Pancreas (tissue), 10 donors: ENCODE results near the gene GH1. TPM values are rescaled to one million over a fixed set of nuclear protein-coding genes. Genes with fewer than 3 reads are reported as not detected.

ENCODE experiments used
- ATAC-seq, 4 donors: fragments of 200-7000 bp; cut with Tn5 transposase; one replicate each; pipeline versions ENCODE4 v1.8.0 to v1.9.1; 2020; ENCODE audit warnings: mild to moderate bottlenecking in 4 of 4, moderate library complexity in 4 of 4
- DNase-seq, 6 donors: peaks; one replicate each; pipeline ENCODE4 v3.0.0-alpha.2; 2020
- FAIRE-seq: peaks from 2 replicates; lab custom pipeline; 2012; peaks lifted over from hg19 to GRCh38; lab: Jason Lieb, UNC
- H3K27ac ChIP-seq, 4 donors: fragments of 200-600 bp; sonication (generic); 1 replicate in 3 of 4; 2 replicates in 1 of 4; pipeline versions ENCODE4 v1.5.0 to v1.8.0; 2020
- H3K27me3 ChIP-seq, 4 donors: fragments of 200-600 bp; one replicate each; pipeline ENCODE4 v1.8.0; 2021
- H3K36me3 ChIP-seq, 3 donors: fragments of 200-600 bp; sonication (generic) in 1 of 3; one replicate each; pipeline versions ENCODE4 v1.5.0 to v1.8.0; 2020 to 2021
- H3K4me1 ChIP-seq, 3 donors: fragments of 200-600 bp; one replicate each; pipeline ENCODE4 v1.8.0; 2021
- H3K4me3 ChIP-seq, 4 donors: fragments of 200-600 bp; sonication (generic) in 2 of 4; one replicate each; pipeline versions ENCODE4 v1.5.0 to v1.8.0; 2020 to 2021
- H3K9me3 ChIP-seq, 4 donors: fragments of 200-600 bp; one replicate each; pipeline ENCODE4 v1.8.0; 2021
- WGBS, 2 donors: extraction: QIAGEN DNeasy Blood & Tissue Kit; methylation state at CpG; one replicate each; pipeline ENCODE4 v1.1.7; 2013; 5-methylcytosine and 5-hydroxymethylcytosine counted together
- intact Hi-C, 3 donors: fragments of 100-400 bp; cut with DNase I; formaldehyde crosslinking; loops; one replicate each; pipeline versions ENCODE4 v1.11.1 to v1.14.2; 2022
- polyA plus RNA-seq, 2 donors: library from polyadenylated mRNA; stranded (reverse); fragments of 200-250 nt; gene quantifications; one replicate each; pipeline ENCODE4 v1.2.3, GENCODE V29; 2013
- total RNA-seq, 6 donors: library from RNA; stranded (reverse); fragmentation: NEBNext Ultra II Directional in 4 of 6; extraction: Animal tissue kit (Norgen Biotek cat#: 25700) in 4 of 6; gene quantifications; one replicate each; pipeline versions ENCODE4 v1.2.1 to v1.2.4, GENCODE V29; 2021 to 2023
- TF ChIP-seq, protein P1 (sequence below), 4 donors: fragments of 200-600 bp; sonication (generic) in 3 of 4; IDR thresholded peaks; one replicate each; pipeline versions ENCODE4 v1.5.0 to v1.8.0; 2021; ENCODE audit warnings: antibody characterized with exemption in 4 of 4
- donor health status: healthy with polysubstance abuse.
- donor health status: DM: no; HTN: no; CAD: no; lungs with moderate emphysema.
- donor health status: DM: no; HTN: no; CAD: no.
- donor health status: control.
- donor health status: control.
- donor health status: Bipolar disorder and iron deficiency.
- donor health status: DM: yes; HTN: yes; CAD: no.
- donor health status: DM: no; HTN: no; CAD: no.
- donor health status: DM: no; HTN: no; CAD: no.
- donor health status: DM: yes; HTN: yes; CAD: no.

Gene GH1
- total and polyA plus RNA-seq, 8 donors = not detected

DNA sequence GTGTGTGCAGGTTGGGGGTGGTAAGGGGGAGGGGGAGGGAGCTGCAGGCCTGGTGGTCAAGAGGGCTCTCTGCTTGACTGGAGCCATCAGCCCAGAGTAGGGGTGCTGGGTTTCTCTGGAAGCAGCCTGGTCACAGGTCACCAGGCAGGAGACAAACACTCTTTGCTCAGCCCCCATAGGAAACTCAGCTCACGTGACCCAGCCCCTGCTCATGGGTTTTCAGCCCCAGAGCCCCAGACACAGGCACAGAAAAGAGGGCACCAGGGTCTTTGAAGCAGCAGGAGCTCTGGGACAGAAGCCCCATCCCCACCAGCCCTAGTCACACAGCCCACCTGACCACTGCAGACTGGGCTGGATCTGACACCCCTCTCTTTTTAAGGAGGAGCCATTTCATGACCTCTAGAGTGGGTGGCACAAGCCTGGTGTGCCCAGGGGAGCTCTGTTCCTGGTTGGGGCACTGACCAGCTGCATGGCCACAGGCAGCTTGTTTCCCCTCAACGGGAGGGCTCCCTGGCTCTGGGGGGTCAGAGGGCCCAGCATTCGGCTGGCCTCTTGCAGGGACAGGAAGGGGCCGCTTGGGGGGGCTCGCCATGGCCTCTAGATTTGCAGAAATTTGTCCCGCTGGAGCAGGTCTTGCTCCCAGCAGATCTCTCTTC is 27.3 kb upstream of the GH1 start:
- DNase-seq (peak in 1 of 6 donors; percentile 42), ATAC-seq (no peak), FAIRE-seq (no peak)
- Histone ChIP-seq H3K9me3 (no peaks in the 10 kb centered on the region), H3K36me3 (no peaks in the 10 kb centered on the region), H3K4me3 (no peak overlapping the region), H3K4me1 (no peaks in the 10 kb centered on the region), H3K27me3 (no peaks in the 10 kb centered on the region), H3K27ac (no peak overlapping the region)
- 46 to 61% methylated on average over 6 of the region's 6 CpGs for WGBS, 2 donors
- intact Hi-C loops = no loop called here
- TF ChIP-seq, protein P1, sequence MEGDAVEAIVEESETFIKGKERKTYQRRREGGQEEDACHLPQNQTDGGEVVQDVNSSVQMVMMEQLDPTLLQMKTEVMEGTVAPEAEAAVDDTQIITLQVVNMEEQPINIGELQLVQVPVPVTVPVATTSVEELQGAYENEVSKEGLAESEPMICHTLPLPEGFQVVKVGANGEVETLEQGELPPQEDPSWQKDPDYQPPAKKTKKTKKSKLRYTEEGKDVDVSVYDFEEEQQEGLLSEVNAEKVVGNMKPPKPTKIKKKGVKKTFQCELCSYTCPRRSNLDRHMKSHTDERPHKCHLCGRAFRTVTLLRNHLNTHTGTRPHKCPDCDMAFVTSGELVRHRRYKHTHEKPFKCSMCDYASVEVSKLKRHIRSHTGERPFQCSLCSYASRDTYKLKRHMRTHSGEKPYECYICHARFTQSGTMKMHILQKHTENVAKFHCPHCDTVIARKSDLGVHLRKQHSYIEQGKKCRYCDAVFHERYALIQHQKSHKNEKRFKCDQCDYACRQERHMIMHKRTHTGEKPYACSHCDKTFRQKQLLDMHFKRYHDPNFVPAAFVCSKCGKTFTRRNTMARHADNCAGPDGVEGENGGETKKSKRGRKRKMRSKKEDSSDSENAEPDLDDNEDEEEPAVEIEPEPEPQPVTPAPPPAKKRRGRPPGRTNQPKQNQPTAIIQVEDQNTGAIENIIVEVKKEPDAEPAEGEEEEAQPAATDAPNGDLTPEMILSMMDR (IDR thresholded peaks at IDR 0.05) = no peak

DNA sequence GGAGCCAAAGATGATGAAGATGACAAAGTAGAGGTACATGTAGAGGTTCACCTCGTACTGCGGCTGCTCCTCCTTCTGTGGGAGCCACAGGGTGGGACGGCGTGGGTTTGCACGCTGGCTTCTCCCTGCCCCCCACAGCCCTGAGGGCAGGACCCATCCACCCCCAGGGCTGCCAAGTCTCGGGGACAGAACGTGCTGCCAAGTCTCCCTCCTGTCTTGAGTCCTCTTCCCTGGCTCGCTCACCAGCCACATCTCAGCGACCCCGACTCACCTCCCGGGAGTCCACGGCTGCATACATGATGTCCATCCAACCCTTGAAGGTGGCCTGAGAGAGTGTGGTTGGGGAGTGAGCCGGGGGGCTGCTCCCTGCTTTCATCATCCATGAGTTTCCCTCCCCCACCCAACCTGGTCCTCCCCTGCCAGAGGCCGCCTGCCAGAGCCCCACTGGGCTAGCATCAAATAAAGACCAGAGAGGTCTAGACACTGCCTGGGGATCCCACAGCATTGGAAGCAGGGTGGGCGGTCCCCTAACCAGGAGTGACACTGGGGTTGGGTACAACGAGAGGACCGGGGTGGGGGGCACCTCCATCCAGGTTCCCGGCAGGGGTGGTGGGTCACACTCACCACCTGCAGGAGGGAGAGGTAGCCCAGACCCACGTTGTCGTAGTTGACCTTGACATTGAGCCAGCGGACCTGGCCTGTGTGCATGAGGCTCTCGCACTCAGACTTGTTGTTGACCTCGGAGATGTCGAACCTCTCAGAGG is 26.3 kb upstream of the GH1 start:
- Histone ChIP-seq H3K4me1 (no peaks in the 10 kb centered on the region), H3K9me3 (no peaks in the 10 kb centered on the region), H3K4me3 (no peak overlapping the region), H3K27me3 (no peaks in the 10 kb centered on the region), H3K36me3 (no peaks in the 10 kb centered on the region), H3K27ac (no peak overlapping the region)
- DNase-seq (peak in 1 of 6 donors; percentile 62), FAIRE-seq (no peak), ATAC-seq (no peak)
- TF ChIP-seq, protein P1 (IDR thresholded peaks at IDR 0.05) = no peak
- WGBS, 2 donors = 63 to 71% methylated on average over 24 of the region's 24 CpGs
- intact Hi-C loops = no loop called here

DNA sequence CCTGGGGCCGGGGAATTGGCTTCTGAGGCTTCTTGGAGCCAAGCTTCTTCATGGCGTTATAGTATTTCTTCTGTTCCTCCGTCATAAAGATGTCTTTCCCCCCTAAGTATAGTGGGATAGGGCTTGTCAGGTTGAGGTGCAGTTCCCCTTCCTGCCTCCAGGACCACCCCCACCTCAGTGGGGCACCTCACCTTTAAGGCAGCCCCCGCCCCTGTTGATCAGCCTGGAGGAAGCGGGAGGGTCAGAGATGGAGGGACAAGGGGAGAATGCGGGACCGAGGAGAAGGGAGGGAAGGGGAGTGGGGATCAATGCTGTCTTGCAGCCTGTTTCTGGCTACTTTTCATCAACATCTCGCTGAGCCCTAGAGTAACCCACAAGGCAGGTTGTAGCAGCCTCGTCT is 25.1 kb upstream of the GH1 start:
- H3K9me3 ChIP-seq = no peaks in the 10 kb centered on the region
- WGBS, 2 donors = 72 to 79% methylated on average over 9 of the region's 9 CpGs
- H3K27ac ChIP-seq = no peak overlapping the region
- FAIRE-seq (no peak), ATAC-seq (no peak), DNase-seq (no peak)
- no peaks in the 10 kb centered on the region for H3K36me3 ChIP-seq
- TF ChIP-seq, protein P1 (IDR thresholded peaks at IDR 0.05) = no peak
- intact Hi-C loops = no loop called here
- no peaks in the 10 kb centered on the region for H3K27me3 ChIP-seq
- no peaks in the 10 kb centered on the region for H3K4me1 ChIP-seq
- no peak overlapping the region for H3K4me3 ChIP-seq

DNA sequence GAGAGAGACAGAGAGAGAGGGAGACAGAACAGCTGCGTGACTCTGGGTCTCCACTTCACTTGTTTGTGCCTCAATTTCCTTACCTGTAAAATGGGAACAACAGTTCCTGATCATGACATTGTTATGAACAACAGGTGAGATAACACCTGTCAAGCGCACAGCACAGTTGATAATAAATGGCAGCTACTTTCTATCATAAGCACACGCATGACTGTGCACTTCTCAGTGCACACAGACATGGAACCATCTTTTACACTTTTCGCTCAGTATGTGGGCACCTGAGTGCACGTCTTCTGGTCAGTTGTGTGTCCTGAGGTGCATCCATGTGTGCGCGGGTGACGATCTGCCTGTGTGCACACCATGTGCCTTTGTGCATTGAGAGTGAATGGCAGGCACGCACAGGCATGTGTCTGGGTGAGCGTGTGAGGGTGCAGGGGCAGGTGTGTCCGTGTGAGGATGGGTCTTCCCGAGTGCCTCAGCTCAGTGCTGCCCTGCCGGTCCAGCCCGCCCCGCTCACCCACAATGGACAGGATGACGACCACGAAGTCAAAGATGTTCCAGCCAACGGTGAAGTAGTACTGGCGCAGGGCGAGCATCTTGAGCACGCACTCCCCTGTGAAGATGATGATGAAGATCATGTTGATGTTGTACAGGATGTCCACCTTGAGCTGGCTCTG is 23.8 kb upstream of the GH1 start:
- Histone ChIP-seq H3K9me3 (no peaks in the 10 kb centered on the region), H3K4me3 (no peak overlapping the region), H3K27ac (no peak overlapping the region), H3K36me3 (no peaks in the 10 kb centered on the region), H3K4me1 (no peaks in the 10 kb centered on the region), H3K27me3 (no peaks in the 10 kb centered on the region)
- intact Hi-C loops = no loop called here
- TF ChIP-seq, protein P1 (IDR thresholded peaks at IDR 0.05) = no peak
- 77 to 87% methylated on average over 21 of the region's 21 CpGs for WGBS, 2 donors
- DNase-seq = peak in 1 of 6 donors; percentile 35
- no peak for ATAC-seq
- FAIRE-seq = no peak
